OCI-LY1 (cell line): ENCODE measurements around the gene PLEKHH3.

Source experiments
- H2AFZ ChIP-seq: fragments of 200-600 bp; sonication (generic), shearing (Covaris generic); 2 replicates; pipeline ENCODE4 v1.6.0; 2014; ENCODE audit warnings: antibody characterized with exemption, mild to moderate bottlenecking, low read length
- H3F3A ChIP-seq: fragments of 200-600 bp; sonication (generic), shearing (Covaris generic); 2 replicates; pipeline ENCODE4 v1.6.0; 2014; ENCODE audit warnings: mild to moderate bottlenecking, antibody characterized with exemption, low read length, moderate library complexity; ENCODE audit not compliant: insufficient read depth
- H3K27ac ChIP-seq: fragments of 200-600 bp; sonication (generic); 2 replicates; pipeline ENCODE4 v1.5.1; 2014; ENCODE audit warnings: low read length, mixed run types, mild to moderate bottlenecking, low read depth; ENCODE audit not compliant: poor library complexity, severe bottlenecking
- H3K27me3 ChIP-seq: fragments of 200-600 bp; sonication (generic); 2 replicates; pipeline ENCODE4 v1.6.0; 2014; ENCODE audit warnings: antibody characterized with exemption, mild to moderate bottlenecking, low read length, moderate library complexity; ENCODE audit not compliant: insufficient read depth
- H3K36me3 ChIP-seq: fragments of 200-600 bp; sonication (generic); 2 replicates; pipeline ENCODE4 v1.6.1; 2014; ENCODE audit warnings: mild to moderate bottlenecking, antibody characterized with exemption, low read length, moderate library complexity, mixed read lengths; ENCODE audit not compliant: insufficient read depth
- H3K4me1 ChIP-seq: fragments of 200-600 bp; sonication (generic); 2 replicates; pipeline ENCODE4 v1.5.1; 2014; ENCODE audit warnings: mild to moderate bottlenecking, low read length, moderate library complexity; ENCODE audit not compliant: insufficient read depth, severe bottlenecking
- H3K4me2 ChIP-seq: fragments of 200-600 bp; sonication (generic), shearing (Covaris generic); 2 replicates; pipeline ENCODE4 v1.6.1; 2014; ENCODE audit warnings: low read length
- H3K4me3 ChIP-seq: fragments of 200-600 bp; sonication (generic); 2 replicates; pipeline ENCODE4 v1.5.1; 2014; ENCODE audit warnings: low read length, low read depth, mild to moderate bottlenecking, mixed read lengths; ENCODE audit not compliant: poor library complexity, severe bottlenecking
- H3K79me2 ChIP-seq: fragments of 200-600 bp; shearing (Covaris generic); 2 replicates; pipeline ENCODE4 v1.6.1; 2016; ENCODE audit warnings: mixed run types, low read length, mixed read lengths; ENCODE audit not compliant: insufficient read depth
- H3K9ac ChIP-seq: fragments of 200-600 bp; sonication (generic), shearing (Covaris generic); 2 replicates; pipeline ENCODE4 v1.6.1; 2014; ENCODE audit warnings: mild to moderate bottlenecking, low read length, mixed read lengths
- H3K9me2 ChIP-seq: fragments of 200-600 bp; sonication (generic), shearing (Covaris generic); 2 replicates; pipeline ENCODE4 v1.6.1; 2014; ENCODE audit warnings: low read depth, mild to moderate bottlenecking, low read length, mixed read lengths
- H3K9me3 ChIP-seq: fragments of 200-600 bp; shearing (Covaris generic); 2 replicates; pipeline ENCODE4 v1.6.1; 2014; ENCODE audit warnings: low read length, mixed read lengths
- H4K20me1 ChIP-seq: fragments of 200-600 bp; sonication (generic), shearing (Covaris generic); 2 replicates; pipeline ENCODE4 v1.6.0; 2016; ENCODE audit warnings: mild to moderate bottlenecking, low read length; ENCODE audit not compliant: insufficient read depth
- EZH2 ChIP-seq: fragments of 200-600 bp; sonication (generic), shearing (Covaris generic); IDR thresholded peaks from 2 replicates; pipeline ENCODE4 v1.8.0; 2017; ENCODE audit warnings: borderline replicate concordance, mixed run types, mild to moderate bottlenecking, antibody characterized with exemption, low read length, moderate library complexity, mixed read lengths
- TF ChIP-seq, protein P1 (sequence below): fragments of 200-600 bp; sonication (generic), shearing (Covaris generic); IDR thresholded peaks from 2 replicates; pipeline ENCODE4 v1.5.1; 2017; ENCODE audit warnings: mild to moderate bottlenecking, antibody characterized with exemption, low read length, moderate library complexity, mixed read lengths

Gene PLEKHH3

DNA sequence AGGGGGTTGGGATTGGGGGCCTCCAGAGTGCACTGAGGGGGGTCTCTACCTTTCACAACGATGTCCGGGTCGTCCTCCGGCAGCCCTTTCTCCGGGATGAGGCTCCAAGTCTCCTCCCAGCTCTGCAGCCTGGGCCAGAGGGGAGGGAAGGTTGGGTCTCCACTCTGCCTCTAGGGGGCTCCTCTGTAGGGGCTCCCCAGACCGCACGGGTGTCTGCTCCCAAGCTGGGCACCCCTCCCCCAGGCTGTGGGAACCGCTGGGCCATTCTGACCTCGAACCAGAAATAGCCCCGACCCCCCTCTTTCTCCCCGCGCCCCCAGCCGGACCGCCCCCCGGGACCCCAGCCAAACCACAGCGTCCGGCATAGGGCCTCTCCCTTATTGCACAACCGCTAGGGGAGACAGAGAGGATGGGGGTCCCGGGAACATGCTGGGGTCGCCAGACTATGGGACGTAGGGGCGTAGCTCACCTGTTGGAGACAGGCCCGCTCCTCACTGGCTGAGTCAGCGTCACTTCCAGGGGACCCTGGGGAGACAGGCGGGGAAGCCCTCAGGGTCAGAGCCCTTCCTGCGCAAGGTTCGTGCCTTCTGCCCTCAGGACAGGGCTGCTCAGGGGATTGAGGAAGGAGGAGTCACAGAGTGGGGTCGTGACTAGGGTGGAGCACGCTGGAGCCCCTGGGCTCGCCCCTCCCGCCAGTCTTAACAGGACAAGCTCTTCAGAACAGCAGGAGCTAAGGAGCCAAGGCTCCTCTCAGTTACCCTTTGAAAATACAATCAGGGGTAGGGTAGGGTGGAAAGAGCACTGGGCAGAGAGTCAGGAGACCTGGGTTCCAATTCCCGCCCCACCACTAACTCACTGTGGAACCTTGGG lies 2.7 kb downstream of the PLEKHH3 start:
- no peaks in the 10 kb centered on the region for H3F3A ChIP-seq
- H3K79me2 ChIP-seq = no peaks in the 10 kb centered on the region
- no peak overlapping the region for H2AFZ ChIP-seq
- peaks cover 16% of the 10 kb centered on the region; the same call in 1 of the 2 replicates for H3K27me3 ChIP-seq
- no peaks in the 10 kb centered on the region for H3K36me3 ChIP-seq
- H3K4me1 ChIP-seq = peaks cover 52% of the 10 kb centered on the region
- no peaks in the 10 kb centered on the region for H3K9me2 ChIP-seq
- no peaks in the 10 kb centered on the region for H4K20me1 ChIP-seq
- H3K9me3 ChIP-seq = no peaks in the 10 kb centered on the region
- TF ChIP-seq, protein P1, sequence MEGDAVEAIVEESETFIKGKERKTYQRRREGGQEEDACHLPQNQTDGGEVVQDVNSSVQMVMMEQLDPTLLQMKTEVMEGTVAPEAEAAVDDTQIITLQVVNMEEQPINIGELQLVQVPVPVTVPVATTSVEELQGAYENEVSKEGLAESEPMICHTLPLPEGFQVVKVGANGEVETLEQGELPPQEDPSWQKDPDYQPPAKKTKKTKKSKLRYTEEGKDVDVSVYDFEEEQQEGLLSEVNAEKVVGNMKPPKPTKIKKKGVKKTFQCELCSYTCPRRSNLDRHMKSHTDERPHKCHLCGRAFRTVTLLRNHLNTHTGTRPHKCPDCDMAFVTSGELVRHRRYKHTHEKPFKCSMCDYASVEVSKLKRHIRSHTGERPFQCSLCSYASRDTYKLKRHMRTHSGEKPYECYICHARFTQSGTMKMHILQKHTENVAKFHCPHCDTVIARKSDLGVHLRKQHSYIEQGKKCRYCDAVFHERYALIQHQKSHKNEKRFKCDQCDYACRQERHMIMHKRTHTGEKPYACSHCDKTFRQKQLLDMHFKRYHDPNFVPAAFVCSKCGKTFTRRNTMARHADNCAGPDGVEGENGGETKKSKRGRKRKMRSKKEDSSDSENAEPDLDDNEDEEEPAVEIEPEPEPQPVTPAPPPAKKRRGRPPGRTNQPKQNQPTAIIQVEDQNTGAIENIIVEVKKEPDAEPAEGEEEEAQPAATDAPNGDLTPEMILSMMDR = peak; percentile 79
- TF ChIP-seq EZH2 = no peak
- peak overlapping the region; percentile 13 for H3K4me2 ChIP-seq
- no peak overlapping the region for H3K27ac ChIP-seq
- no peak overlapping the region for H3K4me3 ChIP-seq
- H3K9ac ChIP-seq = no peak overlapping the region

DNA sequence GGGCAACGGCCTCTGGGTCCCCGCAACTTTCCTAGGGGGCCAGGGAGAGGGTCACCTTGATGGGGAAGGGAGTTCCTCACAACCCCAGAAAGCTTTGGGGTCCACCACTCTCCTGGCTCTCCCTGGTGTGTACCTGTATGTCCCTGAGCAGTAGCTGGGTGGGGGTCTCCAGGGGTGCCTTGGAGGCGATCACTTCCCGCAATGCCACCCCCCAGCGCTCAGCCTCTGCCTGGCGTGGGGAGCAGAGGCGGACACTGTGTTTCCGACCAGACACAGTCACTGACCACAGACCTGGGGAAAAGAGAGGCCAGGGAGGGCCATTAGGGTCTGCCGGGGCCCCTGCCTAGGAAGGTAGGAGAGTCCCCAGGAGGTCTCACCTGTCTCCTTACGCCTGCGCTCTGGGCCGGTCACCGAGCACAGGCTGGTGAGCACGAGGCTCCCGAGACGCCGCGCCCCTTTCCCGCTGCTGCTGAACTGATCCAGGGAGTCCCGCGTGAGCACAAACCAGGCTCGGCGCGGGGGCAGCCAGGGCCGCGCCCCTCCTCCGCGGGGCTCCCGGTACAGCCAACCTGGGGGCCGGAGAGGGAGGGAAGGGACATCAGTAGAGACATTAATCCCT lies 3.4 kb downstream of the PLEKHH3 start:
- Histone ChIP-seq H3K4me1 (peaks cover 44% of the 10 kb centered on the region), H3K36me3 (no peaks in the 10 kb centered on the region), H2AFZ (no peak overlapping the region), H4K20me1 (no peaks in the 10 kb centered on the region), H3K79me2 (no peaks in the 10 kb centered on the region), H3F3A (no peaks in the 10 kb centered on the region), H3K9me2 (no peaks in the 10 kb centered on the region), H3K9ac (no peak overlapping the region), H3K27me3 (peaks cover 16% of the 10 kb centered on the region; the same call in 1 of the 2 replicates), H3K4me2 (no peak overlapping the region), H3K27ac (no peak overlapping the region), H3K4me3 (no peak overlapping the region), H3K9me3 (no peaks in the 10 kb centered on the region)
- TF ChIP-seq, protein P1 = no peak
- no peak for TF ChIP-seq EZH2

DNA sequence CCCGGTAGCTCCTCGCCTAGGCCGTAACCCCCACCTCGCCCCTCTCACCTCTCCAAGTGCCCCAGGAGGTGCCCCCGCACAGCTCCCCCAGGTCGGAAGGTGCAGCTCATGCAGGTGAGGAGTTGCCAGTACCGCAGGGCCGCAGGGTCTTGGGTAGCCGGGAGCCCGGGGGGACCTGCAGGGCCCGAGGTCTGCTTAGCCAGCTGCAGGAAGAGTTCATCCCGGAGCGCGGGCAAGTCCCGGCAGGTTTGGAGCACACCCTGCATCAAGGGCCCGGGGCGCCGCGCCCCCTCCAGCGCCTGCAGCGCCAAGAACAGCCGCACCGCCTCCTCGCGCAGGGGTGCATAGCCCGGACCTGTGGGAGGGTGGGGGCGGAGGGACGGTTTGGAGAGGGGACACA lies 4.8 kb downstream of the PLEKHH3 start:
- peaks cover 4% of the 10 kb centered on the region; the same call in 1 of the 2 replicates for H3K36me3 ChIP-seq
- peaks cover 35% of the 10 kb centered on the region for H3K4me1 ChIP-seq
- H3K9me2 ChIP-seq = no peaks in the 10 kb centered on the region
- H3K9ac ChIP-seq = no peak overlapping the region
- no peak for TF ChIP-seq EZH2
- TF ChIP-seq, protein P1 = no peak
- H4K20me1 ChIP-seq = no peaks in the 10 kb centered on the region
- H3K9me3 ChIP-seq = no peaks in the 10 kb centered on the region
- H3K27me3 ChIP-seq = peaks cover 16% of the 10 kb centered on the region; the same call in 1 of the 2 replicates
- no peak overlapping the region for H3K27ac ChIP-seq
- H3F3A ChIP-seq = no peaks in the 10 kb centered on the region
- H2AFZ ChIP-seq = no peak overlapping the region
- H3K4me3 ChIP-seq = no peak overlapping the region
- H3K79me2 ChIP-seq = no peaks in the 10 kb centered on the region
- H3K4me2 ChIP-seq = no peak overlapping the region
